IPS DF 19.7 (cell line): Measurements from ENCODE around the gene MZB1.
"Not testable (repeated sequence)": the region's sequence is repeated elsewhere in the genome, so short reads cannot be mapped to it uniquely, and the experiment has no call there.

ENCODE experiments used
- DNase-seq: peaks from one replicate; pipeline ENCODE4 v3.0.0-alpha.2; 2013; ENCODE audit warnings: low read depth, low spot score

The MZB1 gene

GRCh38 chr5:139392678-139393496 lies 3.2 kb upstream of the MZB1 start:
- DNase-seq, result no peak

GRCh38 chr5:139392324-139392677 lies 2.6 kb upstream of the MZB1 start:
- no peak for DNase-seq

GRCh38 chr5:139391570-139392323 lies 2.0 kb upstream of the MZB1 start:
- DNase-seq, result no peak

- no peak for DNase-seq
Measured at GRCh38 chr5:139390639-139391569, 1.2 kb upstream of the MZB1 start.

- no peak for DNase-seq
Measured at GRCh38 chr5:139388198-139388821, 1.4 kb downstream of the MZB1 start.

- DNase-seq, result no peak
Measured at GRCh38 chr5:139387611-139388197, 2.0 kb downstream of the MZB1 start.

- DNase-seq, result not testable (repeated sequence)
Measured at GRCh38 chr5:139386956-139387355, 2.8 kb downstream of the MZB1 start.

- no peak for DNase-seq
Measured at GRCh38 chr5:139386050-139386438, 3.7 kb downstream of the MZB1 start.

GRCh38 chr5:139385061-139386049 lies 4.4 kb downstream of the MZB1 start:
- DNase-seq, result no peak

- no peak for DNase-seq
Measured at GRCh38 chr5:139384591-139385051, 5.1 kb downstream of the MZB1 start.

GRCh38 chr5:139383993-139384590 lies 5.6 kb downstream of the MZB1 start:
- DNase-seq, result no peak

GRCh38 chr5:139383275-139383992 lies 6.3 kb downstream of the MZB1 start, which contains the start of gene SLC23A1:
SLC23A1 (minus strand) TSS chr5:139383297; CDS start chr5:139383253, 44 bp downstream.
- no peak for DNase-seq

GRCh38 chr5:139382807-139383206 lies 6.9 kb downstream of the MZB1 start:
- no peak for DNase-seq

GRCh38 chr5:139381837-139382761 lies 7.6 kb downstream of the MZB1 start:
- DNase-seq, result no peak

- no peak for DNase-seq
Measured at GRCh38 chr5:139379626-139380449, 9.9 kb downstream of the MZB1 start.

GRCh38 chr5:139378941-139379361 lies 10.8 kb downstream of the MZB1 start:
- DNase-seq, result no peak
